HCT116 (cell line): Measurements from ENCODE around the gene KCTD10. TPM values are rescaled to one million over a fixed set of nuclear protein-coding genes. Genes with fewer than 3 reads are reported as not detected.

Experiments
- ATAC-seq: fragments of 200-7000 bp; cut with Tn5 transposase; 2 replicates; pipeline ENCODE4 v1.9.1; 2020; ENCODE audit warnings: mild to moderate bottlenecking, moderate library complexity
- BruUV-seq: library from RNA; stranded (reverse); fragments of 400-500 nt; replicated peaks from 2 replicates; lab custom pipeline; 2021; lab: Mats Ljungman, UMichigan
- CTCF ChIA-PET: fragments of 300-600 bp; sonication (Branson Sonifier 250); formaldehyde crosslinking; loops from one replicate; lab custom pipeline; 2021; ENCODE audit warnings: antibody characterized with exemption; lab: Charles Lee
- POLR2A ChIA-PET: fragments of 300-600, 350-600 bp; sonication (Branson Sonifier 250); formaldehyde crosslinking; loops from one replicate; lab custom pipeline; 2021; ENCODE audit warnings: antibody characterized with exemption; lab: Charles Lee
- RAD21 ChIA-PET, 2 experiments: fragments of 300-600 bp; sonication (Branson Sonifier 250); formaldehyde crosslinking; loops; one replicate each; lab custom pipeline; 2023; ENCODE audit warnings: low total read pairs in 2 of 2; ENCODE audit not compliant: uncharacterized antibody in 2 of 2, unreplicated experiment in 2 of 2, low non-redundant PET in 1 of 2; lab: Charles Lee
- DNase-seq: peaks from one replicate; pipeline ENCODE4 v3.0.0-alpha.2; 2010; ENCODE audit warnings: low read depth, low spot score
- H2AFZ ChIP-seq: fragments of 200-600 bp; shearing (Covaris generic), sonication (generic); 2 replicates; pipeline ENCODE4 v1.6.1; 2017; ENCODE audit warnings: low read depth, mixed run types, mixed read lengths, antibody characterized with exemption, low read length; ENCODE audit not compliant: poor library complexity, severe bottlenecking
- H3K27ac ChIP-seq: 2 replicates; pipeline ENCODE4 v1.5.1; 2012; ENCODE audit warnings: low read depth, low read length
- H3K27me3 ChIP-seq: fragments of 200-600 bp; sonication (generic); 2 replicates; pipeline ENCODE4 v1.6.1; 2016; ENCODE audit warnings: mixed run types, low read length, mixed read lengths; ENCODE audit not compliant: insufficient read depth
- H3K36me3 ChIP-seq, 2 experiments: fragments of 200-500 bp in 1 of 2; fragments of 200-600 bp in 1 of 2; sonication (Bioruptor generic) in 1 of 2; sonication (generic) in 1 of 2; 2 replicates each; pipeline versions ENCODE4 v1.5.1 to v1.6.1; 2014 to 2016; ENCODE audit warnings: low read length in 2 of 2, inconsistent platforms in 1 of 2, mixed read lengths in 1 of 2, mixed run types in 1 of 2; ENCODE audit not compliant: insufficient read depth in 2 of 2, control insufficient read depth in 1 of 2
- H3K4me1 ChIP-seq, 2 experiments: fragments of 200-600 bp in 1 of 2; sonication (generic) in 1 of 2; 2 replicates each; pipeline versions ENCODE4 v1.5.1 to v1.6.1; 2012 to 2017; ENCODE audit warnings: low read length in 2 of 2, inconsistent platforms in 1 of 2, mild to moderate bottlenecking in 1 of 2, mixed read lengths in 1 of 2, mixed run types in 1 of 2, moderate library complexity in 1 of 2; ENCODE audit not compliant: insufficient read depth in 2 of 2, control insufficient read depth in 1 of 2
- H3K4me2 ChIP-seq: fragments of 200-600 bp; sonication (generic); 2 replicates; pipeline ENCODE4 v1.6.1; 2017; ENCODE audit warnings: mixed run types, low read length, mixed read lengths
- H3K4me3 ChIP-seq, 2 experiments: fragments of 200-600 bp in 1 of 2; sonication (generic) in 1 of 2; replicated peaks in 1 of 2; 2 replicates each; pipeline ENCODE4 v1.5.1; 2011 to 2016; ENCODE audit warnings: low read length in 2 of 2, control low read depth in 1 of 2, low read depth in 1 of 2, mild to moderate bottlenecking in 1 of 2, mixed read lengths in 1 of 2, mixed run types in 1 of 2
- H3K79me2 ChIP-seq: fragments of 200-600 bp; sonication (generic); 2 replicates; pipeline ENCODE4 v1.6.1; 2017; ENCODE audit warnings: mild to moderate bottlenecking, mixed run types, low read length, moderate library complexity, mixed read lengths; ENCODE audit not compliant: insufficient read depth
- H3K9ac ChIP-seq: fragments of 200-600 bp; sonication (generic); 2 replicates; pipeline ENCODE4 v1.6.1; 2016; ENCODE audit warnings: low read length, mixed read lengths
- H3K9me2 ChIP-seq: fragments of 200-600 bp; sonication (generic), shearing (Covaris generic); 2 replicates; pipeline ENCODE4 v1.6.1; 2017; ENCODE audit warnings: mixed run types, mild to moderate bottlenecking, moderate library complexity; ENCODE audit not compliant: insufficient read depth
- H3K9me3 ChIP-seq, 2 experiments: fragments of 200-500 bp in 1 of 2; fragments of 200-600 bp in 1 of 2; sonication (Bioruptor generic) in 1 of 2; sonication (generic) in 1 of 2; 2 replicates each; pipeline ENCODE4 v1.6.1; 2014 to 2017; ENCODE audit warnings: low read length in 2 of 2, mixed read lengths in 2 of 2, inconsistent platforms in 1 of 2, low read depth in 1 of 2, mild to moderate bottlenecking in 1 of 2, mixed run types in 1 of 2, moderate library complexity in 1 of 2; ENCODE audit not compliant: control insufficient read depth in 1 of 2, insufficient read depth in 1 of 2
- H4K20me1 ChIP-seq: fragments of 200-600 bp; sonication (generic), shearing (Covaris generic); 2 replicates; pipeline ENCODE4 v1.6.1; 2017; ENCODE audit warnings: mixed run types, mild to moderate bottlenecking, moderate library complexity; ENCODE audit not compliant: insufficient read depth
- ATF3 ChIP-seq: IDR thresholded peaks from 2 replicates; pipeline ENCODE4 v1.6.1; 2012
- CBX3 ChIP-seq: IDR thresholded peaks from 2 replicates; pipeline ENCODE4 v1.6.1; 2012; ENCODE audit warnings: low read depth
- CEBPB ChIP-seq: IDR thresholded peaks from 2 replicates; pipeline ENCODE4 v1.6.1; 2012; ENCODE audit warnings: low read depth
- EGR1 ChIP-seq: IDR thresholded peaks from 2 replicates; pipeline ENCODE4 v1.6.1; 2012; ENCODE audit warnings: low read depth
- EZH2 ChIP-seq: fragments of 200-600 bp; sonication (generic); IDR thresholded peaks from 2 replicates; pipeline ENCODE4 v1.6.1; 2017; ENCODE audit warnings: antibody characterized with exemption, mixed run types
- EZH2phosphoT487 ChIP-seq: fragments of 200-600 bp; IDR thresholded peaks from 2 replicates; pipeline ENCODE4 v1.6.1; 2018; ENCODE audit warnings: antibody characterized with exemption, borderline replicate concordance
- FOSL1 ChIP-seq: IDR thresholded peaks from 2 replicates; pipeline ENCODE4 v1.6.1; 2012; ENCODE audit warnings: low read depth
- JUND ChIP-seq: IDR thresholded peaks from 2 replicates; pipeline ENCODE4 v1.6.1; 2012
- POLR2A ChIP-seq: IDR thresholded peaks from 2 replicates; pipeline ENCODE4 v1.7.0; 2011; ENCODE audit warnings: borderline replicate concordance; ENCODE audit not compliant: insufficient read depth, insufficient read length; ENCODE audit errors: extremely low read depth
- RAD21 ChIP-seq: IDR thresholded peaks from 2 replicates; pipeline ENCODE4 v1.6.1; 2012; ENCODE audit warnings: low read depth, mild to moderate bottlenecking
- SRF ChIP-seq: IDR thresholded peaks from 2 replicates; pipeline ENCODE4 v1.6.1; 2012; ENCODE audit warnings: low read depth
- YY1 ChIP-seq: IDR thresholded peaks from 2 replicates; pipeline ENCODE4 v1.6.1; 2011; ENCODE audit warnings: low read length, low read depth, moderate library complexity, mild to moderate bottlenecking; ENCODE audit not compliant: insufficient replicate concordance; ENCODE audit errors: extremely low read depth
- ZFX ChIP-seq: fragments of 450-650 bp; IDR thresholded peaks from 2 replicates; pipeline ENCODE4 v1.6.1; 2017
- ZNF274 ChIP-seq: fragments of 200-500 bp; sonication (Bioruptor generic); IDR thresholded peaks from 2 replicates; pipeline ENCODE4 v1.6.1; 2014; ENCODE audit warnings: mild to moderate bottlenecking, low read depth, low read length, inconsistent platforms
- intact Hi-C: fragments of 100-400 bp; cut with micrococcal nuclease; formaldehyde crosslinking; loops from 2 replicates; pipeline ENCODE4 v1.10.0; 2022
- total RNA-seq: library from RNA; stranded (reverse); gene quantifications from one replicate; pipeline ENCODE4 v1.2.1, GENCODE V29; 2021; ENCODE audit not compliant: unreplicated experiment
- TF ChIP-seq, protein P1 (sequence below): IDR thresholded peaks from 2 replicates; pipeline ENCODE4 v1.6.1; 2012
- TF ChIP-seq, protein P2 (sequence below): IDR thresholded peaks from 2 replicates; pipeline ENCODE4 v1.6.1; 2011; ENCODE audit warnings: mild to moderate bottlenecking, low read length, moderate library complexity; ENCODE audit not compliant: insufficient replicate concordance; ENCODE audit errors: extremely low read depth
- TF ChIP-seq, protein P3 (sequence below), 3 experiments: fragments of 200-600 bp in 1 of 3; sonication (generic) in 1 of 3; IDR thresholded peaks in 2 of 3; conservative IDR thresholded peaks in 1 of 3; 2 replicates each; pipeline ENCODE4 v1.5.1; 2012 to 2017; ENCODE audit warnings: low read depth in 2 of 3, low read length in 2 of 3, antibody characterized with exemption in 1 of 3, borderline replicate concordance in 1 of 3, control low read depth in 1 of 3, mild to moderate bottlenecking in 1 of 3, mixed read lengths in 1 of 3, mixed run types in 1 of 3, moderate library complexity in 1 of 3; ENCODE audit not compliant: insufficient read depth in 1 of 3

KCTD10 gene
- total RNA-seq, 1 experiment from 2014 or later: 34.7 TPM

DNA sequence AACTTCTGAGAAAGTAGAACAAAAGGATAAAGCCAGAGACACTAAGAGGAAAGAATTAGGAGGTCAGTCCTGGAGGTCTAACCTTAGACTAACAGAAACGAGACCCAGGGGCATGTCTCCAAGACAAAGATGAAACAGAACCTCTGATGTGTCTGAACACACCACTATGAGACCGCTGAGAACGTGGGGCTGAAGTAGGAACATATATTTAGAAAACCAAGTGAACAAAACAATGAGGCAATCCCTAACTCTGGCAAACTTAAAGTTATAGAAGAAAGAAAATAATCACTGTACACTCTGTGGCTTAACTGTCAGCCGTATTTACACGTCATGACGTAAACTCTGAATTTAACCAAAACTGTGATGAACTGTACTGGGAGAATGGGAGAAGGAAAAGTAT lies 17.9 kb downstream of the KCTD10 start:
- Histone ChIP-seq H2AFZ (no peak overlapping the region), H3K9ac (no peak overlapping the region), H3K27me3 (no peaks in the 10 kb centered on the region), H3K4me3 (no peak overlapping the region), H3K27ac (no peak overlapping the region), H4K20me1 (peaks cover 4% of the 10 kb centered on the region; the same call in 1 of the 2 replicates), H3K4me2 (no peak overlapping the region), H3K4me1 (peaks cover 32 to 33% of the 10 kb centered on the region in 2 experiments), H3K36me3 (peaks cover 30 to 41% of the 10 kb centered on the region in 2 experiments), H3K79me2 (peaks cover 44% of the 10 kb centered on the region), H3K9me3 (no peaks in the 10 kb centered on the region)
- no peak for ATAC-seq
- POLR2A ChIA-PET: no interaction called here
- no peak for DNase-seq
- intact Hi-C loops: no loop called here
- RAD21 ChIA-PET: no interaction called here
- BruUV-seq: no TSS peak
- TF ChIP-seq EZH2phosphoT487: no peak
- TF ChIP-seq, all 23 proteins: peak for 0
- CTCF ChIA-PET: no interaction called here
- no peaks in the 10 kb centered on the region for H3K9me2 ChIP-seq

GRCh38 chr12:109458771-109459208 lies 18.3 kb downstream of the KCTD10 start:
- POLR2A ChIA-PET: no interaction called here

More at GRCh38 chr12:109458771-109459208, 18.3 kb downstream of the KCTD10 start:
- DNase-seq (no peak), ATAC-seq (no peak)
- Histone ChIP-seq H3K79me2 (peaks cover 40% of the 10 kb centered on the region), H3K36me3 (peaks cover 33 to 44% of the 10 kb centered on the region in 2 experiments), H3K4me1 (peaks cover 28 to 29% of the 10 kb centered on the region in 2 experiments), H4K20me1 (peaks cover 4% of the 10 kb centered on the region; the same call in 1 of the 2 replicates), H3K4me2 (no peak overlapping the region), H3K9ac (no peak overlapping the region), H3K4me3 (no peak overlapping the region), H3K27ac (no peak overlapping the region), H3K27me3 (no peaks in the 10 kb centered on the region), H3K9me3 (no peaks in the 10 kb centered on the region), H3K9me2 (no peaks in the 10 kb centered on the region), H2AFZ (no peak overlapping the region)
- BruUV-seq: TSS peak; percentile 18
- ChIA-PET CTCF (no interaction called here), RAD21 (no interaction called here)
- intact Hi-C loops: no loop called here
- no peak for TF ChIP-seq ATF3
- no peak for TF ChIP-seq EZH2phosphoT487
- TF ChIP-seq, protein P1, sequence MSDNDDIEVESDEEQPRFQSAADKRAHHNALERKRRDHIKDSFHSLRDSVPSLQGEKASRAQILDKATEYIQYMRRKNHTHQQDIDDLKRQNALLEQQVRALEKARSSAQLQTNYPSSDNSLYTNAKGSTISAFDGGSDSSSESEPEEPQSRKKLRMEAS: no peak
- no peak for TF ChIP-seq RAD21
- TF ChIP-seq JUND: no peak
- no peak for TF ChIP-seq CBX3
- TF ChIP-seq ZFX: no peak
- TF ChIP-seq FOSL1: no peak
- no peak for TF ChIP-seq POLR2A
- TF ChIP-seq, protein P2, sequence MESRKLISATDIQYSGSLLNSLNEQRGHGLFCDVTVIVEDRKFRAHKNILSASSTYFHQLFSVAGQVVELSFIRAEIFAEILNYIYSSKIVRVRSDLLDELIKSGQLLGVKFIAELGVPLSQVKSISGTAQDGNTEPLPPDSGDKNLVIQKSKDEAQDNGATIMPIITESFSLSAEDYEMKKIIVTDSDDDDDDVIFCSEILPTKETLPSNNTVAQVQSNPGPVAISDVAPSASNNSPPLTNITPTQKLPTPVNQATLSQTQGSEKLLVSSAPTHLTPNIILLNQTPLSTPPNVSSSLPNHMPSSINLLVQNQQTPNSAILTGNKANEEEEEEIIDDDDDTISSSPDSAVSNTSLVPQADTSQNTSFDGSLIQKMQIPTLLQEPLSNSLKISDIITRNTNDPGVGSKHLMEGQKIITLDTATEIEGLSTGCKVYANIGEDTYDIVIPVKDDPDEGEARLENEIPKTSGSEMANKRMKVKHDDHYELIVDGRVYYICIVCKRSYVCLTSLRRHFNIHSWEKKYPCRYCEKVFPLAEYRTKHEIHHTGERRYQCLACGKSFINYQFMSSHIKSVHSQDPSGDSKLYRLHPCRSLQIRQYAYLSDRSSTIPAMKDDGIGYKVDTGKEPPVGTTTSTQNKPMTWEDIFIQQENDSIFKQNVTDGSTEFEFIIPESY: no peak
- TF ChIP-seq YY1: no peak
- no peak for TF ChIP-seq CEBPB
- TF ChIP-seq, protein P3, sequence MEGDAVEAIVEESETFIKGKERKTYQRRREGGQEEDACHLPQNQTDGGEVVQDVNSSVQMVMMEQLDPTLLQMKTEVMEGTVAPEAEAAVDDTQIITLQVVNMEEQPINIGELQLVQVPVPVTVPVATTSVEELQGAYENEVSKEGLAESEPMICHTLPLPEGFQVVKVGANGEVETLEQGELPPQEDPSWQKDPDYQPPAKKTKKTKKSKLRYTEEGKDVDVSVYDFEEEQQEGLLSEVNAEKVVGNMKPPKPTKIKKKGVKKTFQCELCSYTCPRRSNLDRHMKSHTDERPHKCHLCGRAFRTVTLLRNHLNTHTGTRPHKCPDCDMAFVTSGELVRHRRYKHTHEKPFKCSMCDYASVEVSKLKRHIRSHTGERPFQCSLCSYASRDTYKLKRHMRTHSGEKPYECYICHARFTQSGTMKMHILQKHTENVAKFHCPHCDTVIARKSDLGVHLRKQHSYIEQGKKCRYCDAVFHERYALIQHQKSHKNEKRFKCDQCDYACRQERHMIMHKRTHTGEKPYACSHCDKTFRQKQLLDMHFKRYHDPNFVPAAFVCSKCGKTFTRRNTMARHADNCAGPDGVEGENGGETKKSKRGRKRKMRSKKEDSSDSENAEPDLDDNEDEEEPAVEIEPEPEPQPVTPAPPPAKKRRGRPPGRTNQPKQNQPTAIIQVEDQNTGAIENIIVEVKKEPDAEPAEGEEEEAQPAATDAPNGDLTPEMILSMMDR (IDR thresholded peaks at IDR 0.05 in 2 of 3, conservative IDR thresholded peaks at IDR 0.05 in 1 of 3; ENCODE audit: borderline replicate concordance in 1 of 3, insufficient read depth in 1 of 3, low read depth in 2 of 3, low read length in 2 of 3): no peak
- TF ChIP-seq SRF: no peak
- TF ChIP-seq EGR1: no peak
- TF ChIP-seq EZH2: no peak
- no peak for TF ChIP-seq ZNF274
